Heart left ventricle (tissue), 16 donors: ENCODE results near the gene LYAR. TPM values are rescaled to one million over a fixed set of nuclear protein-coding genes. Genes with fewer than 3 reads are reported as not detected.

Source experiments
- ATAC-seq, 4 donors: fragments of 200-7000 bp; cut with Tn5 transposase; one replicate each; pipeline ENCODE4 v1.9.1; 2020 to 2022; ENCODE audit warnings: moderate library complexity in 4 of 4, mild to moderate bottlenecking in 3 of 4, moderate number of reproducible peaks in 1 of 4
- DNase-seq, 5 donors: peaks; one replicate each; pipeline ENCODE4 v3.0.0-alpha.2; 2020
- H3K27ac ChIP-seq, 12 donors: fragments of 200-600 bp; sonication (generic) in 4 of 12; one replicate each; pipeline versions ENCODE4 v1.5.0 to v1.8.0; 2016 to 2022; ENCODE audit warnings: mild to moderate bottlenecking in 2 of 12
- H3K27me3 ChIP-seq, 9 donors: fragments of 200-600 bp; sonication (generic) in 2 of 9; one replicate each; pipeline versions ENCODE4 v1.5.1 to v1.8.0; 2016 to 2022; ENCODE audit warnings: mild to moderate bottlenecking in 3 of 9
- H3K36me3 ChIP-seq, 9 donors: fragments of 200-600 bp; sonication (generic) in 2 of 9; one replicate each; pipeline versions ENCODE4 v1.5.0 to v1.8.0; 2018 to 2022; ENCODE audit warnings: mild to moderate bottlenecking in 2 of 9
- H3K4me1 ChIP-seq, 12 donors: fragments of 200-600 bp; sonication (generic) in 4 of 12; one replicate each; pipeline versions ENCODE4 v1.5.0 to v1.8.0; 2016 to 2022; ENCODE audit warnings: mild to moderate bottlenecking in 3 of 12
- H3K4me3 ChIP-seq, 12 donors: fragments of 200-600 bp; sonication (generic) in 4 of 12; one replicate each; pipeline versions ENCODE4 v1.5.0 to v1.8.0; 2017 to 2022; ENCODE audit warnings: mild to moderate bottlenecking in 9 of 12, moderate library complexity in 4 of 12
- H3K9me3 ChIP-seq, 12 donors: fragments of 200-600 bp; sonication (generic) in 4 of 12; one replicate each; pipeline versions ENCODE4 v1.5.0 to v1.8.0; 2016 to 2022; ENCODE audit warnings: mild to moderate bottlenecking in 1 of 12
- CTCF ChIP-seq, 12 donors: fragments of 200-600 bp; sonication (generic) in 4 of 12; IDR thresholded peaks; one replicate each; pipeline versions ENCODE4 v1.5.0 to v1.8.0; 2018 to 2022; ENCODE audit warnings: antibody characterized with exemption in 12 of 12, mild to moderate bottlenecking in 5 of 12
- POLR2A ChIP-seq, 2 donors: fragments of 450-650 bp; IDR thresholded peaks; one replicate each; pipeline ENCODE4 v1.6.1; 2017; ENCODE audit warnings: antibody characterized with exemption in 2 of 2, mild to moderate bottlenecking in 2 of 2, moderate library complexity in 2 of 2
- WGBS, 4 donors: extraction: QIAGEN DNeasy Blood & Tissue Kit in 2 of 4; methylation state at CpG; one replicate each; pipeline versions ENCODE4 v1.1.5 to v1.1.7; 2013 to 2018; 5-methylcytosine and 5-hydroxymethylcytosine counted together
- intact Hi-C, 10 donors: fragments of 100-400 bp; cut with DNase I; formaldehyde crosslinking; loops; one replicate each; pipeline versions ENCODE4 v1.11.1 to v1.14.2; 2022
- long read RNA-seq, 3 donors: library from polyadenylated mRNA; unstranded; transcript quantifications; one replicate each; pipeline ENCODE4 v2.0.0, GENCODE V29; 2020 to 2021
- polyA plus RNA-seq, 2 donors: library from polyadenylated mRNA; stranded (reverse); fragments of 200-250 nt; gene quantifications; one replicate each; pipeline ENCODE4 v1.2.3, GENCODE V29; 2013
- total RNA-seq, 9 donors: library from RNA; depleted of rRNA in 2 of 9; stranded (reverse); fragments of >200 nt in 2 of 9; fragmentation: NEBNext Ultra II Directional in 3 of 9; extraction: Animal tissue kit (Norgen Biotek cat#: 25700) in 3 of 9; gene quantifications; one replicate each; pipeline versions ENCODE4 v1.1.0 to v1.2.4, GENCODE V29; 2016 to 2023
- donor health status: ischemic (EF 13 %, LVEDD 7.1; RV severe dilation, severe dysfunction).
- donor health status: healthy with polysubstance abuse.
- donor health status: DM: no; HTN: yes; CAD: no.
- donor health status: DM: no; HTN: no; CAD: no.
- donor health status: ischemic (EF 25% LVEDD 6.9; RV normal size, moderate dysfunction).
- donor health status: ischemic (EF 25% LVEDD 5.7; RV mildly dilated, moderate dysfunction).
- donor health status: healthy.
- donor health status: DM: yes; HTN: yes; CAD: no.
- donor health status: ischemic (EF 35%, LVEDD 5.7; RV mildly dilated, moderate dysfunction).
- donor health status: nonischemic (EF 11% LVEDD 7.7; RV severe dilation, severe dysfunction).
- donor health status: DM: yes; HTN: yes; CAD: no.
- donor health status: PGD.
- donor health status: ischemic (EF 29% LVEDD 5.4; RV normal size, mild dysfunction).
- donor health status: nonischemic (EF 23%, LVEDD 6.1; RV moderate dilation, normal function).

Gene LYAR
- total RNA-seq: 10 to 100 TPM in 5 of 9 donors, 1 to 10 TPM in 4; 8.6 to 15.6 (median 12.2) TPM
- 10 to 100 TPM; 14.3 to 16.6 TPM for polyA plus RNA-seq
- long read RNA-seq, donor 1, transcript LYAR-201 (10 exons, 1,569 nt): major isoform, 8 of 10 reads
- long read RNA-seq, donor 1, partial matches to known transcripts: 1 of 10 reads
- long read RNA-seq, donor 1, other reads (novel, unspliced or antisense): 1 of 10 reads
- long read RNA-seq, donor 2, transcript LYAR-201 (10 exons, 1,569 nt): major isoform, 5 of 9 reads
- long read RNA-seq, donor 2, partial matches to known transcripts: 3 of 9 reads
- long read RNA-seq, donor 2, other reads (novel, unspliced or antisense): 1 of 9 reads
- long read RNA-seq, donor 3, partial matches to known transcripts: 4 of 6 reads
- long read RNA-seq, donor 3, other reads (novel, unspliced or antisense): 0 of 6 reads

GRCh38 chr4:4289941-4290850, at the start of gene LYAR, which contains the start of gene ZBTB49:
LYAR (minus strand) TSS chr4:4290154; CDS start chr4:4283742, 6,412 bp downstream.
ZBTB49 (plus strand) TSS chr4:4290251; CDS start chr4:4299946, 9,695 bp downstream.
- H3K27ac ChIP-seq: peak within 1 kb of the TSS in 11 of 12 donors; percentile 77 to 88 (median 84)
- peak; percentile 90 to 98 (median 96) for ATAC-seq
- no peaks in the 10 kb centered on the region for H3K9me3 ChIP-seq
- peak within 1 kb of the TSS; percentile 65 to 97 (median 88) for H3K4me3 ChIP-seq
- H3K36me3 ChIP-seq: peaks cover 0 to 22% (median 5%) of the 10 kb centered on the region in 9 donors
- peak in 1 of 2 donors; percentile 71 for TF ChIP-seq POLR2A (IDR thresholded peaks at IDR 0.05)
- peak in 2 of 12 donors; percentile 11 to 12 for TF ChIP-seq CTCF (IDR thresholded peaks at IDR 0.05)
- 0 to 1% (median 0%) methylated on average over 35 to 77 of the region's 77 CpGs for WGBS, 4 donors
- H3K4me1 ChIP-seq: peaks cover 0 to 50% (median 24%) of the 10 kb centered on the region in 12 donors
- no peaks in the 10 kb centered on the region for H3K27me3 ChIP-seq
- intact Hi-C loops: loop anchor here in 5 of 10 donors (2.0 to 5.0 kb wide), 3 partner anchors 38 to 43 kb away; partner anchors contain the start of gene TMEM128 (in 4 of the 5)
- DNase-seq: peak; percentile 91 to 97 (median 95)

- DNase-seq (peak in 1 of 5 donors; percentile 48), ATAC-seq (peak; percentile 33 to 80 (median 75))
- no peak overlapping the region for H3K27ac ChIP-seq
- H3K27me3 ChIP-seq: peaks cover 0 to 6% (median 0%) of the 10 kb centered on the region in 9 donors
- no peaks in the 10 kb centered on the region for H3K9me3 ChIP-seq
- TF ChIP-seq CTCF (IDR thresholded peaks at IDR 0.05) (no peak), POLR2A (IDR thresholded peaks at IDR 0.05) (no peak)
- intact Hi-C loops: loop anchor here in 2 of 10 donors (5.0 to 10.0 kb wide), 2 partner anchors 87 to 355 kb away; no protein-coding TSS in a partner anchor
- H3K4me3 ChIP-seq: peak overlapping the region in 2 of 12 donors; percentile 7 to 12
- WGBS, 4 donors: 16 to 29% (median 21%) methylated on average over 21 of the region's 21 CpGs
- H3K4me1 ChIP-seq: peaks cover 0 to 9% (median 0%) of the 10 kb centered on the region in 12 donors
- H3K36me3 ChIP-seq: no peaks in the 10 kb centered on the region
These were observed 49.6 kb upstream of the LYAR start for GRCh38 chr4:4339504-4340085.

- WGBS, 4 donors: 66 to 76% (median 72%) methylated on average over 11 of the region's 11 CpGs
- no peak for TF ChIP-seq POLR2A (IDR thresholded peaks at IDR 0.05)
- DNase-seq: no peak
- Histone ChIP-seq H3K27me3 (peaks cover 0 to 6% (median 0%) of the 10 kb centered on the region in 9 donors), H3K36me3 (no peaks in the 10 kb centered on the region), H3K4me3 (no peak overlapping the region), H3K27ac (no peak overlapping the region), H3K9me3 (no peaks in the 10 kb centered on the region), H3K4me1 (peaks cover 0 to 9% (median 2%) of the 10 kb centered on the region in 12 donors)
- intact Hi-C loops: loop anchor here in 2 of 10 donors (5.0 to 10.0 kb wide), 2 partner anchors 86 to 354 kb away; no protein-coding TSS in a partner anchor
- no peak for ATAC-seq
These were observed 48.5 kb upstream of the LYAR start for GRCh38 chr4:4338210-4339001.
